K562 (cell line): ENCODE measurements around the gene NUDT14. TPM values are rescaled to one million over a fixed set of nuclear protein-coding genes. Genes with fewer than 3 reads are reported as not detected.

Experiments
- ATF3 ChIP-seq, 2 experiments: fragments of 450-650 bp in 1 of 2; sonication (generic) in 1 of 2; formaldehyde crosslinking in 1 of 2; IDR thresholded peaks in 1 of 2; conservative IDR thresholded peaks in 1 of 2; 2 replicates each; pipeline versions ENCODE4 v1.6.1 to v1.8.1; 2016 to 2023; ENCODE audit warnings: mild to moderate bottlenecking in 2 of 2, moderate library complexity in 2 of 2, inconsistent platforms in 1 of 2, missing genetic modification reagents in 1 of 2
- MCM3 ChIP-seq: fragments of 450-650 bp; IDR thresholded peaks from 2 replicates; pipeline ENCODE4 v1.6.1; 2016
- NCOA2 ChIP-seq, 2 experiments: fragments of 450-650 bp; IDR thresholded peaks; 2 replicates each; pipeline ENCODE4 v1.6.1; 2018; ENCODE audit warnings: mild to moderate bottlenecking in 2 of 2, moderate library complexity in 1 of 2; ENCODE audit not compliant: partially characterized antibody in 2 of 2
- TCF3 ChIP-seq: sonication (generic); formaldehyde crosslinking; IDR thresholded peaks from 2 replicates; pipeline ENCODE4 v1.4.0; 2020; ENCODE audit warnings: mild to moderate bottlenecking, missing genetic modification reagents
- USF1 ChIP-seq: sonication (generic); formaldehyde crosslinking; IDR thresholded peaks from 2 replicates; pipeline ENCODE4 v1.9.0; 2022; ENCODE audit warnings: mild to moderate bottlenecking, missing genetic modification reagents
- ZBTB2 ChIP-seq: fragments of 450-650 bp; IDR thresholded peaks from 2 replicates; pipeline ENCODE4 v1.6.1; 2016; ENCODE audit warnings: antibody characterized with exemption
- ZBTB40 ChIP-seq, 2 experiments: fragments of 450-650 bp in 1 of 2; sonication (generic) in 1 of 2; formaldehyde crosslinking in 1 of 2; IDR thresholded peaks; 2 replicates each; pipeline versions ENCODE4 v1.7.1 to v1.9.0; 2016 to 2022; ENCODE audit warnings: inconsistent platforms in 1 of 2, mild to moderate bottlenecking in 1 of 2, missing genetic modification reagents in 1 of 2
- ZNF395 ChIP-seq: fragments of 200-800 bp; sonication (Bioruptor generic); IDR thresholded peaks from 2 replicates; pipeline ENCODE4 v1.6.1; 2017; ENCODE audit warnings: missing genetic modification characterization, missing compliant biosample characterization
- ZNF449 ChIP-seq: fragments of 250-450 bp; sonication (Bioruptor Pico); IDR thresholded peaks from 2 replicates; pipeline ENCODE4 v1.8.0; 2022; ENCODE audit warnings: moderate library complexity, mild to moderate bottlenecking, inconsistent platforms
- polyA plus RNA-seq, 8 experiments: library from polyadenylated mRNA; depleted of rRNA in 4 of 8; stranded (reverse) in 5 of 8; unstranded in 3 of 8; fragments of >200 nt; fragmentation: Nextera tagmentation in 2 of 8; fragmentation: Illumina TruSeq in 1 of 8; extraction: Ambion mirVana in 2 of 8; extraction: Trizol in 1 of 8; gene quantifications; 2 replicates each; pipeline versions ENCODE4 v1.2.1 to v1.2.3, GENCODE V29; 2011 to 2014; ENCODE audit warnings: inconsistent platforms in 1 of 8, missing spikeins in 1 of 8
- total RNA-seq, 7 experiments: library from RNA; depleted of rRNA in 6 of 7; stranded (reverse); fragments of >200 nt in 6 of 7; fragmentation: Illumina TruSeq in 2 of 7; extraction: Trizol in 2 of 7; gene quantifications; 2 replicates each; pipeline versions ENCODE4 v1.2.1 to v1.2.3, GENCODE V29; 2011 to 2021; ENCODE audit warnings: low replicate concordance in 1 of 7

NUDT14 gene
- total and polyA plus RNA-seq, 9 of the 15 experiments (the other 6 are each of a cell fraction or from before 2014, with no cell fraction given) = 0.14 to 16.3 (median 8.2) TPM

- TF ChIP-seq ZBTB40 (IDR thresholded peaks at IDR 0.05) = no peak
- no peak for TF ChIP-seq ZBTB40 (CRISPR knock-in tag; IDR thresholded peaks at IDR 0.05)
- no peak for TF ChIP-seq TCF3
- TF ChIP-seq ATF3 (IDR thresholded peaks at IDR 0.05) = no peak
- TF ChIP-seq ATF3 (CRISPR knock-in tag; conservative IDR thresholded peaks at IDR 0.05) = no peak
- no peak for TF ChIP-seq USF1 (CRISPR knock-in tag)
- no peak for TF ChIP-seq ZBTB2
- TF ChIP-seq ZNF449 = no peak
- TF ChIP-seq NCOA2 (IDR thresholded peaks at IDR 0.05; ENCODE audit: partially characterized antibody in 2 of 2) = no peak
- TF ChIP-seq MCM3 = no peak
- no peak for TF ChIP-seq ZNF395
Measured at GRCh38 chr14:105167303-105168092, 13.6 kb downstream of the NUDT14 start (continued).
